GM13977 (cell line): ENCODE data around the gene TUBGCP2.

Source experiments
- DNase-seq: peaks from one replicate; pipeline ENCODE4 v3.0.0; 2012; ENCODE audit warnings: low spot score
- CTCF ChIP-seq: IDR thresholded peaks from 2 replicates; pipeline ENCODE4 v1.5.1; 2012; ENCODE audit warnings: mild to moderate bottlenecking, control low read depth; ENCODE audit not compliant: insufficient read depth; ENCODE audit errors: extremely low read depth, missing control alignments
- in situ Hi-C: fragments of 300-500 bp; cut with MboI; formaldehyde crosslinking; loops from one replicate; pipeline ENCODE4 v1.12.0; 2022; ENCODE audit warnings: low sequenced_read_pairs, low pct_unique_long_range_greater_than_20kb, mixed read lengths, inconsistent platforms; ENCODE audit not compliant: unreplicated experiment

The TUBGCP2 gene

GRCh38 chr10:133349577-133350011 lies 40.9 kb upstream of the TUBGCP2 start:
- no peak for DNase-seq
- in situ Hi-C loops, result no loop called here

GRCh38 chr10:133349160-133349568 lies 40.5 kb upstream of the TUBGCP2 start:
- DNase-seq, result no peak
- no peak for TF ChIP-seq CTCF
- in situ Hi-C loops, result no loop called here

More at GRCh38 chr10:133349577-133350011, 40.9 kb upstream of the TUBGCP2 start:
- no peak for TF ChIP-seq CTCF

GRCh38 chr10:133347710-133348517 lies 39.2 kb upstream of the TUBGCP2 start:
- in situ Hi-C loops, result no loop called here
- no peak for DNase-seq
- no peak for TF ChIP-seq CTCF

- no peak for DNase-seq
- in situ Hi-C loops, result no loop called here
- TF ChIP-seq CTCF, result no peak
These were observed 37.7 kb upstream of the TUBGCP2 start for GRCh38 chr10:133346413-133346812.

GRCh38 chr10:133344236-133344635 lies 35.6 kb upstream of the TUBGCP2 start:
- TF ChIP-seq CTCF, result no peak
- no peak for DNase-seq
- in situ Hi-C loops, result no loop called here

GRCh38 chr10:133343558-133343957 lies 34.9 kb upstream of the TUBGCP2 start:
- no peak for DNase-seq
- in situ Hi-C loops, result no loop called here
- TF ChIP-seq CTCF, result no peak
